Naive B cell (primary cell): ENCODE results near the gene HRH1. TPM values are rescaled to one million over a fixed set of nuclear protein-coding genes. Genes with fewer than 3 reads are reported as not detected.
A peak's percentile ranks its signal among the peaks of the same experiment; 100 is the strongest.

Source experiments
- ATAC-seq, 2 donors: fragments of 150-1000 bp; cut with Tn5 transposase; 2 replicates each; pipeline ENCODE4 v1.10.0; 2021; ENCODE audit warnings: low read depth in 2 of 2, mild to moderate bottlenecking in 2 of 2, moderate library complexity in 2 of 2
- DNase-seq: peaks from one replicate; pipeline ENCODE4 v3.0.0; 2022
- H3K27ac Mint-ChIP-seq, 6 donors: one replicate each; pipeline ENCODE4 v1.8.0; 2020 to 2022; ENCODE audit warnings: mild to moderate bottlenecking in 6 of 6, mixed read lengths in 6 of 6, moderate library complexity in 5 of 6, inconsistent platforms in 2 of 6
- H3K27me3 Mint-ChIP-seq, 3 donors: one replicate each; pipeline ENCODE4 v1.8.0; 2021 to 2022; ENCODE audit warnings: mixed read lengths in 3 of 3, mild to moderate bottlenecking in 1 of 3
- H3K36me3 Mint-ChIP-seq, 2 donors: one replicate each; pipeline ENCODE4 v1.8.0; 2020 to 2022; ENCODE audit warnings: mixed read lengths in 2 of 2, inconsistent platforms in 1 of 2, mild to moderate bottlenecking in 1 of 2
- H3K4me1 Mint-ChIP-seq, 3 donors: one replicate each; pipeline ENCODE4 v1.8.0; 2020 to 2022; ENCODE audit warnings: mixed read lengths in 3 of 3, inconsistent platforms in 1 of 3, mild to moderate bottlenecking in 1 of 3, moderate library complexity in 1 of 3
- H3K4me3 Mint-ChIP-seq, 8 donors: one replicate each; pipeline ENCODE4 v1.8.0; 2020 to 2022; ENCODE audit warnings: mild to moderate bottlenecking in 8 of 8, mixed read lengths in 8 of 8, moderate library complexity in 8 of 8, inconsistent platforms in 2 of 8
- H3K9me3 Mint-ChIP-seq, 7 donors: one replicate each; pipeline ENCODE4 v1.8.0; 2020 to 2022; ENCODE audit warnings: mixed read lengths in 7 of 7, mild to moderate bottlenecking in 5 of 7, inconsistent platforms in 2 of 7, moderate library complexity in 1 of 7
- polyA plus RNA-seq, 6 donors: library from polyadenylated mRNA; unstranded; fragments of 300-500 nt; fragmentation: Illumina TruSeq; gene quantifications; one replicate each; pipeline ENCODE4 v1.2.3, GENCODE V29; 2021; ENCODE audit warnings: low read depth in 6 of 6

The HRH1 gene
- polyA plus RNA-seq, 6 donors from 2014 or later, result not detected

DNA sequence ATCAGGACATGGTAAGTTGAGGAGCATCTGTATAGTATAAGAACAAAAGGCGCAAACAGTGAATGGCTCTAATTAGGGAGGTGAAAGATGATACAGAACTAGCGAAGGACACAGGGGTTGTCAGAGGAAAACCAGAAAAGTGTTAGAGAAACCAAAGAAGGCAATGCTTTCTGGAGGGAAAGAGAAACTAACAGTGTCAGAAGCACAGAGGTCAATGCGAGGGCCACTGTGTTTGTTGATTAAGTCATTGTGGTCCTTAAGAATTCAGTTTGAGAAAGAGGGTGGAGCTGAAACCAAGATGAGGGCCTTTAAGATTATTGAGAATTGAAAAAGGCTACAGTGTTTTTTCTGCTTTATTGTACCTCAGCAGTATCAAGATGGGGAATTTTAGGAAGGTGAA lies 146.7 kb downstream of the HRH1 start:
- H3K4me1 Mint-ChIP-seq, result peaks cover 0 to 6% (median 0%) of the 10 kb centered on the region in 3 donors
- H3K27me3 Mint-ChIP-seq, result no peaks in the 10 kb centered on the region
- no peak overlapping the region for H3K4me3 Mint-ChIP-seq
- peak overlapping the region in 1 of 6 donors; percentile 3 for H3K27ac Mint-ChIP-seq
- H3K36me3 Mint-ChIP-seq, result peaks cover 29 to 32% of the 10 kb centered on the region in 2 donors
- ATAC-seq (no peak), DNase-seq (no peak)
- no peaks in the 10 kb centered on the region for H3K9me3 Mint-ChIP-seq

DNA sequence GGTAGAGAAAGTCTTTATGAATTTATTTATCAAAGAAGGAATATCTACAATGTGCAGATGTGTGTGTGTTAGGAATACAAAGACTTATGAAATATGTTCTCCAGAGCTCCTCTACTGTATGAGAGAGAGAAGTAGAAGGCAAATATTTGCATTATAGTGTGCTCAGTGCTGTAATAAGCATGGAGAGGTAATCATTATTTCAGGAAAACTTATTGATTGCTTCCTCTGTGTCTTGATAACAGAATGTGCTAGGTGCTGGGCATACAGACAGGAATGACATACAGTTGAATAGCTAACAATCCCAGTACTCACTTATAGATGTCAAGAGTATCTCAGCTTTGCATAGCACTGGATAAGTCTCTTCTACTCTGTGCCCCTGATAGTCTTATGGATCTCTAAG lies 148.2 kb downstream of the HRH1 start:
- Mint-ChIP-seq H3K4me1 (peaks cover 0 to 3% (median 0%) of the 10 kb centered on the region in 3 donors), H3K9me3 (no peaks in the 10 kb centered on the region), H3K4me3 (no peak overlapping the region), H3K27ac (no peak overlapping the region), H3K27me3 (no peaks in the 10 kb centered on the region), H3K36me3 (peaks cover 32% of the 10 kb centered on the region in 2 donors)
- ATAC-seq (no peak), DNase-seq (no peak)

DNA sequence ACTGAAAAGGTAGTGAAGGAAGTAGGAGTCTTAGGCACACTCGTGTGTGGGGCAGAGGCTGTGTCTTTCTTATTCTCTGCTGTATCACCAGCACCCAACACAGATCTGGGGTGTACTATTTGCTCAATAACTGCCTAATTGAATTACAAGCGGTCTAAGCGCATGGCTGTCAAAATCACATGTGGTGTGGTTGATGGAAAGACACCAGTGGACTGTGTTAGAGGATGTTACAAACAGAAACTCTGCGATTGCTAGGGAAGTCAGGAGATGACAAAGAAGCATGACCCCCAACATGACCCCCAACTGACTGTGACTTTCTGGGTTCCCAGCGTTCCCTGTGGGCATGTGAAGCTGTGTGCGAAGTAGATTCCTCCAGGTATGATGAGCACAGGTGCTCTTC lies 149.9 kb downstream of the HRH1 start:
- Mint-ChIP-seq H3K9me3 (no peaks in the 10 kb centered on the region), H3K27ac (no peak overlapping the region), H3K27me3 (no peaks in the 10 kb centered on the region), H3K4me3 (no peak overlapping the region), H3K4me1 (no peaks in the 10 kb centered on the region), H3K36me3 (peaks cover 33 to 34% of the 10 kb centered on the region in 2 donors)
- DNase-seq, result no peak
- no peak for ATAC-seq

DNA sequence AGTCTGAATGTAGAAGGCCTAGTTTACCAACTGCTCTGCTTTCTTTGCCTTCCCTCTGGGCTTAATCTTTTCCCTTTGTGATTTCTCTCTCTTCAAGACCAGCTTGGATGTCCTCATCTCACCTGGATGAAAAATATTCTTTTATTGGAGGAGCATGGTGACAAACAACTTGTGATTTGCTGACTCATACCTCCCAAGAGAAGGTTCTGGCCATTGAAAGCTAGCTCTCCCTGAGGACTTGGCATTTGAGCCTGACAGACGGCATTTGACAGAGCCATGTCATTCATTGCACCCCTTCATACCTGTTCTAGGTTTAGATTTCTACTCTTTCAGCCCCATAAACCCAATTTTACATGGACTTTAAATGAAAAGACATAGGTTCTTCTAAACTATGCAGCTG lies 151.2 kb downstream of the HRH1 start:
- no peak for DNase-seq
- Mint-ChIP-seq H3K27ac (no peak overlapping the region), H3K4me3 (no peak overlapping the region), H3K9me3 (no peaks in the 10 kb centered on the region), H3K4me1 (no peaks in the 10 kb centered on the region), H3K36me3 (peaks cover 27 to 31% of the 10 kb centered on the region in 2 donors), H3K27me3 (no peaks in the 10 kb centered on the region)
- no peak for ATAC-seq

DNA sequence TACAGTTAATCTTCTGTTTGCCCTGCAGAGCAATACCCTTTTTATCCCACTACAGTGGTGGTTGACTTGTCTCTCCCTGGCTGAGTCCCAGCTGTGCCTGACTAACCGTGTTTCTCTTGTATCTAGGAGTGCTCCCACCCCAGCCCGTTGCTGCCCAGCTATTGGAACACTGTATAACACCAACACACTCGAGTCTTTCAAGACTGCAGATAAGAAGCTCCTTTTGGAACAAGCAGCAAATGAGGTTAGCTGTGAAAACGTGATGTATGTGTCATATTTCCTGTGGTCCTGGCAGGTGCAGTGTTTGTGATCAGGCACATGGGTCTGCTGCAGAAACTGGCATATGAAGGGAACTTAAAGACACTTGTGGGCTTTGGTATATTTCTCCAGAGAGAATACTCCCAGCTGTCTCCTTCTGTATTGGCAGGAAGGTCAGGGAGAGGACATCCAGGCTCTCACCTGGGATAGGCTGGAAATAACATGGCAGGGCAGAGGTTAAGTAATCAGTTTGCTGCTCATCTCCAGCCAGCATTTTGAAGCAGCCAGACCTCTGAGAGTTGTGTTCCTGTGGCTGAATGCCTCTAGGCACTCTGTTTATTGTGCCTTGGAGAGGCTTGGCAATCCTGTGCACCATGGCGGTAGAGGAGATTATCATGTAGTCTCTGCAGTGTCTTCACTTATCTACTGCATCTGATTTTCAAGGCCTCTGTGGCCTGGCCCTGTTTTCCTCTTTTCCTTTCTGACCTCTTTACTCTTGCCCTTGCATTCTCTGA lies 152.7 kb downstream of the HRH1 start:
- H3K4me3 Mint-ChIP-seq, result peak overlapping the region in 1 of 8 donors; percentile 38
- ATAC-seq (no peak), DNase-seq (no peak)
- H3K27ac Mint-ChIP-seq, result peak overlapping the region in 2 of 6 donors; percentile 22 to 27
- H3K27me3 Mint-ChIP-seq, result no peaks in the 10 kb centered on the region
- no peaks in the 10 kb centered on the region for H3K4me1 Mint-ChIP-seq
- no peaks in the 10 kb centered on the region for H3K9me3 Mint-ChIP-seq
- H3K36me3 Mint-ChIP-seq, result peaks cover 23 to 31% of the 10 kb centered on the region in 2 donors

DNA sequence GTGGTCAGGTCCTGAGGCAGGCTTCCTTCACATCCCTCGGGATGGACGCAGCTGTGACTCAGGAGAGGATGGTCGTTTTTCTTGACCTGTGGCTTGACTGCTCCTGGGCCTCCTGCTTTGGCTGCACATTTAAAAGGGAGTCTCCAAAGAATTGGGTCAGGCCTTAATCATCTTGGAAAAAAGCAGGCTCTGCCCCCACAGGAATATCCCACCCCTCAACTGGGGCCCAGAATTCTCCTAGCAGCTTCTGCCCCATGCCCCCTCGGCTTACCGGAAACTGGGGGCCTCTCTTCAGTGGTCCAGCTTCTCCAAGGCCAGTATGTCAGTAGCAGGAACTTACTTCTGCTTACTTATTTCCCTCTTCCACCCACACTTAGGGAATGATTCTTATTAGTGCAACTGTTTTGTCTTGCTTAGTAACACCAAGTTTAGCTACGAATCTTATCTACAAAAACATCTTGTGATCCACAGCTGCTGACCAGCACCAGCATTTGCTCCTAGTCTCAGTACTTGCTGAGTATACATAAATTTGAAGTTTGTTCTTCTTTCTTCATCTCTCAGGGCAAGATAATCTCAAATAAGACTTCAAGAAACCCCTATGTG lies 153.6 kb downstream of the HRH1 start:
- no peak for DNase-seq
- H3K27ac Mint-ChIP-seq, result peak overlapping the region in 1 of 6 donors; percentile 15
- no peak for ATAC-seq
- H3K36me3 Mint-ChIP-seq, result peaks cover 19 to 31% of the 10 kb centered on the region in 2 donors
- H3K9me3 Mint-ChIP-seq, result no peaks in the 10 kb centered on the region
- H3K27me3 Mint-ChIP-seq, result no peaks in the 10 kb centered on the region
- H3K4me1 Mint-ChIP-seq, result no peaks in the 10 kb centered on the region
- H3K4me3 Mint-ChIP-seq, result no peak overlapping the region

DNA sequence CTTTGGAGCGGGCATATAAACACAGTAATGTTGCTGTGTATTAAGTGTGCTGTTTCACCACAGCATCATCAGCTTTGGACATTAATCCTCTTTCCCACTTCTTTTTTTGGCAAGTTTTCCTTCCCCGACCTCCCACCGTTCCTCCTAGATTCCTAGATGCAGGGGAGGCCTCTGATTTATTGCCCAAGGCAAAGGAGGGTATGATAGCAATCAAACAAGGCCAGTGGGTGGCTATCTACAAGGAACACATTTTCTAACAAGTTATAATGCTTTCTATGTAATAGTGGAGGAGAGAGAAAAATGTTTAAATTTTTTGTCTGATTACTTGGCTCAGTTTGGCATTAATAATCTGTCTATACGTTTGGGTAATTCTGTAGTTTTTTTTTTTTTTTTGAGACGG lies 156.0 kb downstream of the HRH1 start:
- Mint-ChIP-seq H3K36me3 (peaks cover 25 to 27% of the 10 kb centered on the region in 2 donors), H3K4me1 (no peaks in the 10 kb centered on the region), H3K9me3 (no peaks in the 10 kb centered on the region), H3K27ac (no peak overlapping the region), H3K4me3 (no peak overlapping the region), H3K27me3 (no peaks in the 10 kb centered on the region)
- no peak for DNase-seq
- no peak for ATAC-seq

DNA sequence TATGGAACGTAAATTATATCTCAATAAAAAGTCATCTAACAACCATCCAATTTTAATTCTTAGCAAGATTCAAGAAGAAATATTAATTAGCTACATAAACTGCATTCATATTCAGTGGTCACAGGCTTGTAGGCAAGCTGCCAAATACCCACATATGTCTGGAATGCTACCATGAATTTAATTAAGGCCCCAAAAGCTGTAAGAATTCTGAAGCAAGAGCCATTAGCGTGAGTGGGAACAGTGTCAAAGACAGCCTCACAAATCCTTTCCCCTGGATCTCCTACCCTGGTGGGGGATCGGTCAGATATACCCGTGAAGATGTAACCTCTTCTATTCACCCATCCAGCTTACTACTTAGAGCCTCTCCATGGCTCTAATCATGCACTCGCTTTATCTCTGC lies 157.9 kb downstream of the HRH1 start:
- no peaks in the 10 kb centered on the region for H3K9me3 Mint-ChIP-seq
- peaks cover 31 to 40% of the 10 kb centered on the region in 2 donors for H3K36me3 Mint-ChIP-seq
- ATAC-seq, result no peak
- no peak overlapping the region for H3K4me3 Mint-ChIP-seq
- no peak overlapping the region for H3K27ac Mint-ChIP-seq
- H3K4me1 Mint-ChIP-seq, result no peaks in the 10 kb centered on the region
- H3K27me3 Mint-ChIP-seq, result no peaks in the 10 kb centered on the region
- DNase-seq, result no peak

Other genes starting within 250 kb of the HRH1 start
- not detected for gene SLC6A1, start 161.7 kb upstream of the HRH1 start, polyA plus RNA-seq
- gene ATG7, start 117.9 kb downstream of the HRH1 start, polyA plus RNA-seq, result 10 to 100 TPM; 15.5 to 36.9 (median 18.4) TPM